GM12878 (cell line): ENCODE results near the gene HMGN1. TPM values are rescaled to one million over a fixed set of nuclear protein-coding genes. Genes with fewer than 3 reads are reported as not detected.
A peak's percentile ranks its signal among the peaks of the same experiment; 100 is the strongest.

Source experiments
- ATAC-seq: fragments of 200-7000 bp; cut with Tn5 transposase; 3 replicates; pipeline ENCODE4 v1.9.1; 2020; ENCODE audit warnings: mild to moderate bottlenecking, moderate library complexity
- BruUV-seq: library from RNA; stranded (reverse); fragments of 400-500 nt; replicated peaks from 2 replicates; lab custom pipeline; 2021; lab: Mats Ljungman, UMichigan
- CTCF ChIA-PET: fragments of 300-600 bp; sonication (Branson Sonifier 250); formaldehyde crosslinking; extraction: SDS; loops from one replicate; lab custom pipeline; 2021; ENCODE audit warnings: inconsistent platforms; lab: Yijun Ruan, JAX
- POLR2A ChIA-PET: fragments of 350-600 bp; formaldehyde crosslinking; extraction: SDS; loops from one replicate; lab custom pipeline; 2021; ENCODE audit warnings: inconsistent platforms; lab: Charles Lee
- RAD21 ChIA-PET: fragments of 300-600 bp; sonication (Branson Sonifier 250); formaldehyde crosslinking; loops from one replicate; lab custom pipeline; 2023; ENCODE audit warnings: antibody characterized with exemption; ENCODE audit not compliant: unreplicated experiment; lab: Charles Lee
- SMC1A ChIA-PET: fragments of 300-600 bp; sonication (Branson Sonifier 250); formaldehyde crosslinking; loops from one replicate; lab custom pipeline; 2023; ENCODE audit not compliant: unreplicated experiment, uncharacterized antibody; lab: Charles Lee
- DNase-seq: peaks from one replicate; pipeline ENCODE4 v3.0.0-alpha.2; 2011; ENCODE audit warnings: low read depth, low spot score
- FAIRE-seq: peaks from 3 replicates; lab custom pipeline; 2011; peaks lifted over from hg19 to GRCh38; lab: Jason Lieb, UNC
- H2AFZ ChIP-seq: 2 replicates; pipeline ENCODE4 v1.6.0; 2011; ENCODE audit warnings: low read depth, low read length, control low read depth; ENCODE audit not compliant: control insufficient read depth
- H3K27ac ChIP-seq: 2 replicates; pipeline ENCODE4 v1.5.1; 2011; ENCODE audit warnings: control low read depth; ENCODE audit not compliant: control insufficient read depth, insufficient read depth
- H3K27me3 ChIP-seq, 2 experiments: replicated peaks in 1 of 2; 2 replicates each; pipeline versions ENCODE4 v1.6.0 to v1.6.1; 2011; ENCODE audit warnings: low read length in 1 of 2; ENCODE audit not compliant: control insufficient read depth in 2 of 2, insufficient read depth in 2 of 2
- H3K36me3 ChIP-seq, 2 experiments: 2 replicates each; pipeline ENCODE4 v1.5.1; 2011; ENCODE audit warnings: low read length in 1 of 2; ENCODE audit not compliant: control insufficient read depth in 2 of 2, insufficient read depth in 2 of 2
- H3K4me1 ChIP-seq: 2 replicates; pipeline ENCODE4 v1.6.1; 2011; ENCODE audit warnings: mild to moderate bottlenecking, low read length, moderate library complexity, mixed read lengths; ENCODE audit not compliant: control insufficient read depth, insufficient read depth
- H3K4me2 ChIP-seq: 2 replicates; pipeline ENCODE4 v1.6.0; 2011; ENCODE audit warnings: control low read depth; ENCODE audit not compliant: control insufficient read depth, insufficient read depth
- H3K4me3 ChIP-seq: fragments of 200-600 bp; sonication (generic); 2 replicates; pipeline ENCODE4 v1.5.1; 2016
- H3K79me2 ChIP-seq: 2 replicates; pipeline ENCODE4 v1.6.0; 2011; ENCODE audit warnings: low read length; ENCODE audit not compliant: control insufficient read depth, insufficient read depth
- H3K9ac ChIP-seq: 2 replicates; pipeline ENCODE4 v1.8.0; 2011; ENCODE audit warnings: low read length, control low read depth, mixed read lengths; ENCODE audit not compliant: control insufficient read depth, insufficient read depth
- H3K9me3 ChIP-seq: replicated peaks from 3 replicates; pipeline ENCODE4 v1.5.1; 2011; ENCODE audit warnings: mild to moderate bottlenecking, low read length; ENCODE audit not compliant: control insufficient read depth, insufficient read depth
- H4K20me1 ChIP-seq: 2 replicates; pipeline ENCODE4 v1.6.0; 2011; ENCODE audit not compliant: control insufficient read depth, insufficient read depth
- BACH1 ChIP-seq: fragments of 450-650 bp; IDR thresholded peaks from 2 replicates; pipeline ENCODE4 v1.6.1; 2017; ENCODE audit warnings: mild to moderate bottlenecking, borderline replicate concordance
- BCL3 ChIP-seq: IDR thresholded peaks from 2 replicates; pipeline ENCODE4 v1.6.1; 2011; ENCODE audit warnings: borderline replicate concordance, low read depth, mild to moderate bottlenecking, moderate library complexity, low read length; ENCODE audit not compliant: insufficient read depth, poor library complexity, severe bottlenecking
- EED ChIP-seq: sonication (generic); IDR thresholded peaks from 2 replicates; pipeline ENCODE4 v1.6.1; 2016; ENCODE audit warnings: antibody characterized with exemption, low read depth
- JUNB ChIP-seq: IDR thresholded peaks from 2 replicates; pipeline ENCODE4 v1.6.1; 2016; ENCODE audit warnings: antibody characterized with exemption, mild to moderate bottlenecking
- KLF5 ChIP-seq: fragments of 450-650 bp; IDR thresholded peaks from 2 replicates; pipeline ENCODE4 v1.6.1; 2014; ENCODE audit warnings: mild to moderate bottlenecking; ENCODE audit not compliant: partially characterized antibody
- NR2F1 ChIP-seq: fragments of 450-650 bp; conservative IDR thresholded peaks from 2 replicates; pipeline ENCODE4 v1.6.1; 2017; ENCODE audit warnings: mild to moderate bottlenecking
- WGBS: methylation state at CpG from one replicate; pipeline ENCODE4 v1.1.6; 2016; ENCODE audit warnings: low lambda C conversion rate; ENCODE audit not compliant: insufficient replicate concordance, insufficient coverage; ENCODE audit errors: missing lambda C conversion rate; 5-methylcytosine and 5-hydroxymethylcytosine counted together
- in situ Hi-C: fragments of 300-500 bp; cut with MboI; formaldehyde crosslinking; loops from 9 replicates; pipeline ENCODE4 v1.14.3; 2018; ENCODE audit warnings: mixed read lengths
- intact Hi-C: fragments of 100-400 bp; cut with micrococcal nuclease; formaldehyde crosslinking; loops from one replicate; pipeline ENCODE4 v1.14.2; 2022; ENCODE audit not compliant: unreplicated experiment
- polyA plus RNA-seq, 11 experiments: library from polyadenylated mRNA; depleted of rRNA in 4 of 11; unstranded in 6 of 11; stranded (reverse) in 5 of 11; fragments of >200 nt; fragmentation: Nextera tagmentation in 4 of 11; fragmentation: Illumina TruSeq in 1 of 11; extraction: Ambion mirVana in 4 of 11; extraction: Trizol in 1 of 11; gene quantifications; 1 replicate in 1 of 11; 2 replicates in 10 of 11; pipeline versions ENCODE4 v1.2.1 to v1.2.3, GENCODE V29; 2011 to 2016; ENCODE audit warnings: inconsistent platforms in 2 of 11, missing spikeins in 2 of 11, low read depth in 1 of 11
- total RNA-seq, 4 experiments: library from RNA; depleted of rRNA in 3 of 4; stranded (reverse); fragments of >200 nt in 3 of 4; fragmentation: Illumina TruSeq in 1 of 4; extraction: Trizol in 1 of 4; gene quantifications; 2 replicates each; pipeline versions ENCODE4 v1.2.1 to v1.2.3, GENCODE V29; 2013 to 2021

The HMGN1 gene
- total and polyA plus RNA-seq, 10 of the 15 experiments (the other 5 are each of a cell fraction or from before 2014, with no cell fraction given), result 120 to 798 (median 396) TPM

- in situ Hi-C loops, result no loop called here
- Histone ChIP-seq H2AFZ (no peak overlapping the region), H3K27me3 (no peaks in the 10 kb centered on the region), H3K79me2 (no peaks in the 10 kb centered on the region), H3K4me1 (peaks cover 4% of the 10 kb centered on the region), H3K36me3 (no peaks in the 10 kb centered on the region), H3K27ac (no peak overlapping the region), H4K20me1 (no peaks in the 10 kb centered on the region), H3K4me3 (no peak overlapping the region), H3K9me3 (no peaks in the 10 kb centered on the region), H3K4me2 (no peak overlapping the region), H3K9ac (no peak overlapping the region)
- FAIRE-seq, result no peak
- POLR2A ChIA-PET, result no interaction called here
- no TSS peak for BruUV-seq
- RAD21 ChIA-PET, result interaction anchor here (0.6 kb wide), 1 partner anchor 10 kb away, joined by 4 read pairs; no protein-coding TSS in a partner anchor
- ATAC-seq, result no peak
- no peak for TF ChIP-seq NR2F1
- TF ChIP-seq JUNB, result 0 out of 2 replicates have a peak, but pooled peaks have one; percentile 16
- WGBS, result 0% methylated on average over 2 of the region's 2 CpGs
- no peak for DNase-seq
- intact Hi-C loops, result no loop called here
- CTCF ChIA-PET, result interaction anchor here (3.8 kb wide), 1 partner anchor 12 kb away, joined by 23 read pairs; no protein-coding TSS in a partner anchor
- SMC1A ChIA-PET, result interaction anchor here (0.8 kb wide), 1 partner anchor 26 kb away, joined by 3 read pairs; no protein-coding TSS in a partner anchor
Observed at GRCh38 chr21:39375446-39375845, 26.6 kb upstream of the HMGN1 start.

- 61% methylated on average over 6 of the region's 6 CpGs for WGBS
- peak overlapping the region; percentile 11; the same call in 1 of the 2 replicates for H3K4me2 ChIP-seq
- no peak for ATAC-seq
Observed at GRCh38 chr21:39374046-39374445, 25.2 kb upstream of the HMGN1 start.

More at GRCh38 chr21:39374046-39374445, 25.2 kb upstream of the HMGN1 start:
- in situ Hi-C loops, result no loop called here
- no peak for TF ChIP-seq KLF5
- no peak for TF ChIP-seq EED
- TF ChIP-seq BACH1, result no peak
- TF ChIP-seq BCL3, result no peak
- no peaks in the 10 kb centered on the region for H3K79me2 ChIP-seq
- no peak for FAIRE-seq
- SMC1A ChIA-PET, result interaction anchor here (0.9 to 1.7 kb wide), 2 partner anchors 13 to 68 kb away, joined by 3 to 6 read pairs; no protein-coding TSS in a partner anchor
- H3K4me1 ChIP-seq, result peaks cover 4% of the 10 kb centered on the region
- no peaks in the 10 kb centered on the region for H3K9me3 ChIP-seq
- DNase-seq, result no peak
- intact Hi-C loops, result no loop called here
- H3K36me3 ChIP-seq, result no peaks in the 10 kb centered on the region
- CTCF ChIA-PET, result interaction anchor here (1.3 to 3.8 kb wide), 2 partner anchors 14 to 67 kb away, joined by 8 to 23 read pairs; no protein-coding TSS in a partner anchor
- H2AFZ ChIP-seq, result peak overlapping the region; percentile 33
- no peaks in the 10 kb centered on the region for H3K27me3 ChIP-seq
- no peak overlapping the region for H3K4me3 ChIP-seq
- H3K9ac ChIP-seq, result no peak overlapping the region
- BruUV-seq, result no TSS peak
- H3K27ac ChIP-seq, result no peak overlapping the region
- POLR2A ChIA-PET, result no interaction called here
- RAD21 ChIA-PET, result interaction anchor here (1.0 to 1.1 kb wide), 2 partner anchors 11 to 14 kb away, joined by 3 to 7 read pairs; no protein-coding TSS in a partner anchor
- H4K20me1 ChIP-seq, result no peaks in the 10 kb centered on the region
